Colonic mucosa (tissue), 4 donors: Measurements from ENCODE around the gene RAD51B. TPM values are rescaled to one million over a fixed set of nuclear protein-coding genes. Genes with fewer than 3 reads are reported as not detected.

Experiments
- DNase-seq: peaks from one replicate; pipeline ENCODE4 v3.0.0-alpha.2; 2020
- H3K27ac ChIP-seq: fragments of 200-600 bp; one replicate; pipeline ENCODE4 v1.8.0; 2021
- H3K27me3 ChIP-seq: fragments of 200-600 bp; one replicate; pipeline ENCODE4 v1.8.0; 2021
- H3K36me3 ChIP-seq: fragments of 200-600 bp; one replicate; pipeline ENCODE4 v1.8.0; 2021
- H3K4me1 ChIP-seq: fragments of 200-600 bp; one replicate; pipeline ENCODE4 v1.8.0; 2021; ENCODE audit warnings: mild to moderate bottlenecking
- H3K4me3 ChIP-seq: fragments of 200-600 bp; one replicate; pipeline ENCODE4 v1.8.0; 2021
- H3K9ac ChIP-seq, 2 donors: one replicate each; pipeline ENCODE4 v1.7.0; 2013; ENCODE audit warnings: control low read depth in 2 of 2, low read depth in 2 of 2, low read length in 2 of 2
- H3K9me3 ChIP-seq: fragments of 200-600 bp; one replicate; pipeline ENCODE4 v1.8.0; 2021
- CTCF ChIP-seq: fragments of 200-600 bp; IDR thresholded peaks from one replicate; pipeline ENCODE4 v1.8.0; 2022; ENCODE audit warnings: antibody characterized with exemption, mild to moderate bottlenecking
- intact Hi-C: fragments of 100-400 bp; cut with DNase I; formaldehyde crosslinking; loops from one replicate; pipeline ENCODE4 v1.14.1; 2022
- total RNA-seq, 2 donors: library from RNA; stranded (reverse); fragmentation: NEBNext Ultra II Directional in 1 of 2; extraction: Animal tissue kit (Norgen Biotek cat#: 25700) in 1 of 2; gene quantifications; one replicate each; pipeline ENCODE4 v1.2.1, GENCODE V29; 2021
- donor health status: healthy.
- donor health status: DM: no; HTN: no; CAD: no.
- donor health status: DM: no; HTN: no; CAD: no.

The RAD51B gene
- total RNA-seq, 2 donors from 2014 or later, result 12.7 to 22.0 TPM

- Histone ChIP-seq H3K36me3 (no peaks in the 10 kb centered on the region), H3K9ac (no peak overlapping the region), H3K4me3 (no peak overlapping the region), H3K27me3 (no peaks in the 10 kb centered on the region), H3K27ac (no peak overlapping the region), H3K4me1 (peaks cover 4% of the 10 kb centered on the region), H3K9me3 (no peaks in the 10 kb centered on the region)
- no peak for DNase-seq
- intact Hi-C loops, result no loop called here
- no peak for TF ChIP-seq CTCF
Measured at GRCh38 chr14:68346556-68347343, 527.2 kb downstream of the RAD51B start.

- Histone ChIP-seq H3K9ac (no peak overlapping the region), H3K36me3 (no peaks in the 10 kb centered on the region), H3K9me3 (no peaks in the 10 kb centered on the region), H3K4me1 (peaks cover 4% of the 10 kb centered on the region), H3K27ac (no peak overlapping the region), H3K4me3 (no peak overlapping the region), H3K27me3 (no peaks in the 10 kb centered on the region)
- DNase-seq, result no peak
- intact Hi-C loops, result no loop called here
- TF ChIP-seq CTCF, result no peak
Measured at GRCh38 chr14:68349900-68350629, 530.5 kb downstream of the RAD51B start.

- H3K9ac ChIP-seq, result no peak overlapping the region
- H3K36me3 ChIP-seq, result no peaks in the 10 kb centered on the region
- no peak overlapping the region for H3K4me3 ChIP-seq
- no peaks in the 10 kb centered on the region for H3K9me3 ChIP-seq
- no peak for DNase-seq
- H3K4me1 ChIP-seq, result peaks cover 7% of the 10 kb centered on the region
- H3K27me3 ChIP-seq, result no peaks in the 10 kb centered on the region
- intact Hi-C loops, result no loop called here
- no peak for TF ChIP-seq CTCF
- no peak overlapping the region for H3K27ac ChIP-seq
Measured at GRCh38 chr14:68355415-68355814, 535.8 kb downstream of the RAD51B start.

GRCh38 chr14:68357777-68358176 is 538.2 kb downstream of the RAD51B start:
- peaks cover 7% of the 10 kb centered on the region for H3K4me1 ChIP-seq
- H3K27ac ChIP-seq, result no peak overlapping the region
- no peak for DNase-seq
- H3K9ac ChIP-seq, result no peak overlapping the region
- H3K36me3 ChIP-seq, result no peaks in the 10 kb centered on the region
- H3K9me3 ChIP-seq, result no peaks in the 10 kb centered on the region
- H3K4me3 ChIP-seq, result no peak overlapping the region
- intact Hi-C loops, result no loop called here
- no peak for TF ChIP-seq CTCF
- no peaks in the 10 kb centered on the region for H3K27me3 ChIP-seq

GRCh38 chr14:68358500-68358899 is 538.9 kb downstream of the RAD51B start:
- no peak for DNase-seq
- no peak overlapping the region for H3K27ac ChIP-seq
- H3K9ac ChIP-seq, result no peak overlapping the region
- no peaks in the 10 kb centered on the region for H3K27me3 ChIP-seq
- peaks cover 7% of the 10 kb centered on the region for H3K4me1 ChIP-seq
- TF ChIP-seq CTCF, result no peak
- H3K36me3 ChIP-seq, result no peaks in the 10 kb centered on the region
- no peaks in the 10 kb centered on the region for H3K9me3 ChIP-seq
- H3K4me3 ChIP-seq, result no peak overlapping the region
- intact Hi-C loops, result no loop called here
